GM11168 (cell line): ENCODE results near the gene ZNF664.

Source experiments
- in situ Hi-C: fragments of 300-500 bp; cut with MboI; formaldehyde crosslinking; loops from one replicate; pipeline ENCODE4 v1.12.0; 2022; ENCODE audit warnings: low sequenced_read_pairs; ENCODE audit not compliant: unreplicated experiment

ZNF664 gene

GRCh38 chr12:123972457-123973401 lies at the start of gene ZNF664, which contains the start of gene CCDC92:
Gene ZNF664, plus strand, starts transcription at chr12:123973215. Its CDS starts 38,930 bp downstream, at chr12:124012145.
Gene CCDC92, minus strand, starts transcription at chr12:123972831. Its CDS starts 28,526 bp downstream, at chr12:123944305.
- in situ Hi-C loops = no loop called here

- in situ Hi-C loops = no loop called here
These were observed 49.1 kb upstream of the ZNF664 start for GRCh38 chr12:123923927-123924326.

- in situ Hi-C loops = no loop called here
These were observed 48.5 kb upstream of the ZNF664 start for GRCh38 chr12:123924539-123924938.

GRCh38 chr12:123928274-123928865 lies 44.6 kb upstream of the ZNF664 start:
- in situ Hi-C loops = no loop called here

GRCh38 chr12:123928897-123929296 lies 44.1 kb upstream of the ZNF664 start:
- in situ Hi-C loops = no loop called here

- in situ Hi-C loops = no loop called here
These were observed 43.0 kb upstream of the ZNF664 start for GRCh38 chr12:123929946-123930583.

- in situ Hi-C loops = no loop called here
These were observed 41.2 kb upstream of the ZNF664 start for GRCh38 chr12:123931686-123932321.

- in situ Hi-C loops = no loop called here
These were observed 39.8 kb upstream of the ZNF664 start for GRCh38 chr12:123933214-123933613.

- in situ Hi-C loops = no loop called here
These were observed 38.9 kb upstream of the ZNF664 start for GRCh38 chr12:123934016-123934620.

GRCh38 chr12:123934829-123935228 lies 38.2 kb upstream of the ZNF664 start:
- in situ Hi-C loops = no loop called here

- in situ Hi-C loops = no loop called here
These were observed 37.1 kb upstream of the ZNF664 start for GRCh38 chr12:123935956-123936355.

GRCh38 chr12:123936471-123936870 lies 36.5 kb upstream of the ZNF664 start:
- in situ Hi-C loops = no loop called here

- in situ Hi-C loops = no loop called here
These were observed 35.9 kb upstream of the ZNF664 start for GRCh38 chr12:123936956-123937706.

GRCh38 chr12:123937707-123938591 lies 35.1 kb upstream of the ZNF664 start:
- in situ Hi-C loops = no loop called here

GRCh38 chr12:123938679-123939480 lies 34.1 kb upstream of the ZNF664 start:
- in situ Hi-C loops = no loop called here

GRCh38 chr12:123939716-123940626 lies 33.0 kb upstream of the ZNF664 start:
- in situ Hi-C loops = no loop called here

- in situ Hi-C loops = no loop called here
These were observed 32.4 kb upstream of the ZNF664 start for GRCh38 chr12:123940627-123940966.
